HCT116 (cell line): ENCODE data around the gene HEMK1.

Experiments
- CEBPB ChIP-seq: IDR thresholded peaks from 2 replicates; pipeline ENCODE4 v1.6.1; 2012; ENCODE audit warnings: low read depth
- ELF1 ChIP-seq: IDR thresholded peaks from 2 replicates; pipeline ENCODE4 v1.6.1; 2012; ENCODE audit warnings: low read depth, borderline replicate concordance
- EZH2 ChIP-seq: fragments of 200-600 bp; sonication (generic); IDR thresholded peaks from 2 replicates; pipeline ENCODE4 v1.6.1; 2017; ENCODE audit warnings: antibody characterized with exemption, mixed run types
- POLR2A ChIP-seq: IDR thresholded peaks from 2 replicates; pipeline ENCODE4 v1.7.0; 2011; ENCODE audit warnings: borderline replicate concordance; ENCODE audit not compliant: insufficient read depth, insufficient read length; ENCODE audit errors: extremely low read depth
- TF ChIP-seq, protein P1 (sequence below), 3 experiments: fragments of 200-600 bp in 1 of 3; sonication (generic) in 1 of 3; IDR thresholded peaks in 2 of 3; conservative IDR thresholded peaks in 1 of 3; 2 replicates each; pipeline ENCODE4 v1.5.1; 2012 to 2017; ENCODE audit warnings: low read depth in 2 of 3, low read length in 2 of 3, antibody characterized with exemption in 1 of 3, borderline replicate concordance in 1 of 3, control low read depth in 1 of 3, mild to moderate bottlenecking in 1 of 3, mixed read lengths in 1 of 3, mixed run types in 1 of 3, moderate library complexity in 1 of 3; ENCODE audit not compliant: insufficient read depth in 1 of 3
- TF ChIP-seq, protein P2 (sequence below): IDR thresholded peaks from 2 replicates; pipeline ENCODE4 v1.6.1; 2011; ENCODE audit warnings: mild to moderate bottlenecking, low read length, moderate library complexity; ENCODE audit not compliant: insufficient replicate concordance; ENCODE audit errors: extremely low read depth
- TF ChIP-seq, protein P3 (sequence below): IDR thresholded peaks from 2 replicates; pipeline ENCODE4 v1.6.1; 2012; ENCODE audit warnings: low read depth

DNA sequence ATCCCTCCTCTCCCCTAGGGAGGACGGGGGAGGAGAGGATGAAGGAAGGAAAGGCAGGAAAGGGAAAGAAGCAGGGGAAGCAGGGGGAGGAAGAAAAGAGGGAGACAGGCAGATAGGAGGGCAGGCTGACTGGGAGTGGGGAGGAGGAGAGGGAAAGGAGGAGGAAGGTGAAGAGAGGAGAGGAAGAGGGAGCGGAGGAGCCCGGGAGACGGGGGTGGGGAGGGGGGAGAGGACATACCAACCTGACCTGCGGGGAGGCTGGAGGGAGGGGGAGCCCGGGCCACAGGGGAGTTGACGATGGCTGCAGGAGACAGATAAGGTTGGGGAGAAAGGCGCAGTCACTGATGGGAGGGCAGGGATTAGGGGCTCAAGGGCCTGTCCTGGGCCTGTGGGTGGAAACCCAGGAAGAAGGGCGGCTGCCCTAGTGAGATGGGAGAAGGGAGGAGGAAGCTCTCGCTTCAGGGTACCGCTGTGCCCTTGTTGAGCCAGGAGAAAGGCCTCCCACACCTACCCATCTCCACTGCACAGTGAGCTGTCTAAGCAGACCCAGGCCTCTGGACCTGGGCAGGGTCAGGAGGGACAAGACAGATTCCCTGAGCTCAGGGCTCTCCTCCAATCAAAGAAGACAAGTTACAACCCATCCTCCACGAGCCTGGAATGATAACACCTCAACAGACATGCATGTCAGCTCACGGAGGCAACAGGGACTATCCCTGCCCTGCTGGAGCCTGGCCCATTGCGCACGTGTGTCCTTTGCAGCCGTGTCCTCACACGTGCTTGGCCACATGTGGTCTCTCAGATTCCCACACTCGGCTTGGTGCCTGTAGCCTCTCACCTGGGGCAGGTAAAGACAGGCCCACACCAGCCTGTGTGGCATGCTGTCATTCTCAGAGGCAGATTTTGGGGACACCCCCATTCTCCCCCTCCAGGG is 29.7 kb upstream of the HEMK1 start:
- TF ChIP-seq, protein P1, sequence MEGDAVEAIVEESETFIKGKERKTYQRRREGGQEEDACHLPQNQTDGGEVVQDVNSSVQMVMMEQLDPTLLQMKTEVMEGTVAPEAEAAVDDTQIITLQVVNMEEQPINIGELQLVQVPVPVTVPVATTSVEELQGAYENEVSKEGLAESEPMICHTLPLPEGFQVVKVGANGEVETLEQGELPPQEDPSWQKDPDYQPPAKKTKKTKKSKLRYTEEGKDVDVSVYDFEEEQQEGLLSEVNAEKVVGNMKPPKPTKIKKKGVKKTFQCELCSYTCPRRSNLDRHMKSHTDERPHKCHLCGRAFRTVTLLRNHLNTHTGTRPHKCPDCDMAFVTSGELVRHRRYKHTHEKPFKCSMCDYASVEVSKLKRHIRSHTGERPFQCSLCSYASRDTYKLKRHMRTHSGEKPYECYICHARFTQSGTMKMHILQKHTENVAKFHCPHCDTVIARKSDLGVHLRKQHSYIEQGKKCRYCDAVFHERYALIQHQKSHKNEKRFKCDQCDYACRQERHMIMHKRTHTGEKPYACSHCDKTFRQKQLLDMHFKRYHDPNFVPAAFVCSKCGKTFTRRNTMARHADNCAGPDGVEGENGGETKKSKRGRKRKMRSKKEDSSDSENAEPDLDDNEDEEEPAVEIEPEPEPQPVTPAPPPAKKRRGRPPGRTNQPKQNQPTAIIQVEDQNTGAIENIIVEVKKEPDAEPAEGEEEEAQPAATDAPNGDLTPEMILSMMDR (IDR thresholded peaks at IDR 0.05 in 2 of 3, conservative IDR thresholded peaks at IDR 0.05 in 1 of 3; ENCODE audit: borderline replicate concordance in 1 of 3, insufficient read depth in 1 of 3, low read depth in 2 of 3, low read length in 2 of 3): no peak
- TF ChIP-seq, protein P2, sequence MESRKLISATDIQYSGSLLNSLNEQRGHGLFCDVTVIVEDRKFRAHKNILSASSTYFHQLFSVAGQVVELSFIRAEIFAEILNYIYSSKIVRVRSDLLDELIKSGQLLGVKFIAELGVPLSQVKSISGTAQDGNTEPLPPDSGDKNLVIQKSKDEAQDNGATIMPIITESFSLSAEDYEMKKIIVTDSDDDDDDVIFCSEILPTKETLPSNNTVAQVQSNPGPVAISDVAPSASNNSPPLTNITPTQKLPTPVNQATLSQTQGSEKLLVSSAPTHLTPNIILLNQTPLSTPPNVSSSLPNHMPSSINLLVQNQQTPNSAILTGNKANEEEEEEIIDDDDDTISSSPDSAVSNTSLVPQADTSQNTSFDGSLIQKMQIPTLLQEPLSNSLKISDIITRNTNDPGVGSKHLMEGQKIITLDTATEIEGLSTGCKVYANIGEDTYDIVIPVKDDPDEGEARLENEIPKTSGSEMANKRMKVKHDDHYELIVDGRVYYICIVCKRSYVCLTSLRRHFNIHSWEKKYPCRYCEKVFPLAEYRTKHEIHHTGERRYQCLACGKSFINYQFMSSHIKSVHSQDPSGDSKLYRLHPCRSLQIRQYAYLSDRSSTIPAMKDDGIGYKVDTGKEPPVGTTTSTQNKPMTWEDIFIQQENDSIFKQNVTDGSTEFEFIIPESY: no peak
- TF ChIP-seq, protein P3, sequence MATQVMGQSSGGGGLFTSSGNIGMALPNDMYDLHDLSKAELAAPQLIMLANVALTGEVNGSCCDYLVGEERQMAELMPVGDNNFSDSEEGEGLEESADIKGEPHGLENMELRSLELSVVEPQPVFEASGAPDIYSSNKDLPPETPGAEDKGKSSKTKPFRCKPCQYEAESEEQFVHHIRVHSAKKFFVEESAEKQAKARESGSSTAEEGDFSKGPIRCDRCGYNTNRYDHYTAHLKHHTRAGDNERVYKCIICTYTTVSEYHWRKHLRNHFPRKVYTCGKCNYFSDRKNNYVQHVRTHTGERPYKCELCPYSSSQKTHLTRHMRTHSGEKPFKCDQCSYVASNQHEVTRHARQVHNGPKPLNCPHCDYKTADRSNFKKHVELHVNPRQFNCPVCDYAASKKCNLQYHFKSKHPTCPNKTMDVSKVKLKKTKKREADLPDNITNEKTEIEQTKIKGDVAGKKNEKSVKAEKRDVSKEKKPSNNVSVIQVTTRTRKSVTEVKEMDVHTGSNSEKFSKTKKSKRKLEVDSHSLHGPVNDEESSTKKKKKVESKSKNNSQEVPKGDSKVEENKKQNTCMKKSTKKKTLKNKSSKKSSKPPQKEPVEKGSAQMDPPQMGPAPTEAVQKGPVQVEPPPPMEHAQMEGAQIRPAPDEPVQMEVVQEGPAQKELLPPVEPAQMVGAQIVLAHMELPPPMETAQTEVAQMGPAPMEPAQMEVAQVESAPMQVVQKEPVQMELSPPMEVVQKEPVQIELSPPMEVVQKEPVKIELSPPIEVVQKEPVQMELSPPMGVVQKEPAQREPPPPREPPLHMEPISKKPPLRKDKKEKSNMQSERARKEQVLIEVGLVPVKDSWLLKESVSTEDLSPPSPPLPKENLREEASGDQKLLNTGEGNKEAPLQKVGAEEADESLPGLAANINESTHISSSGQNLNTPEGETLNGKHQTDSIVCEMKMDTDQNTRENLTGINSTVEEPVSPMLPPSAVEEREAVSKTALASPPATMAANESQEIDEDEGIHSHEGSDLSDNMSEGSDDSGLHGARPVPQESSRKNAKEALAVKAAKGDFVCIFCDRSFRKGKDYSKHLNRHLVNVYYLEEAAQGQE: no peak
- no peak for TF ChIP-seq POLR2A
- no peak for TF ChIP-seq ELF1
- TF ChIP-seq EZH2: no peak
- TF ChIP-seq CEBPB: no peak
